Measurements from ENCODE around the gene JMJD8.

The JMJD8 gene

GRCh38 chr16:720447-720989, 36.4 kb upstream of the JMJD8 start:
- peak overlapping the region; percentile 80 for H3K4me3 ChIP-seq (ENCODE audit: insufficient read depth, low read length, poor library complexity, severe bottlenecking)
- peak; percentile 27 for TF ChIP-seq CTCF (IDR thresholded peaks at IDR 0.05; ENCODE audit: insufficient read depth, low read length, poor library complexity, severe bottlenecking)
- TF ChIP-seq EZH2phosphoT487 (conservative IDR thresholded peaks at IDR 0.05; ENCODE audit: low read length), result no peak
- H3K9me2 ChIP-seq (replicated peaks; ENCODE audit: insufficient read depth, low read length), result no peaks in the 10 kb centered on the region
- peak overlapping the region; percentile 99 for H3K9ac ChIP-seq (ENCODE audit: low read length)
- no peaks in the 10 kb centered on the region for H3K27me3 ChIP-seq (ENCODE audit: low read length)
- H3F3A ChIP-seq (ENCODE audit: insufficient read depth), result 0 out of 2 replicates have a peak, but pooled peaks cover 3% of the 10 kb centered on the region
- no peaks in the 10 kb centered on the region; the same call in 1 of the 2 replicates for H4K20me1 ChIP-seq (ENCODE audit: low read depth, low read length)
- no peaks in the 10 kb centered on the region for H3K79me2 ChIP-seq (ENCODE audit: insufficient read depth, low read length)
- peak overlapping the region; percentile 48 for H2AFZ ChIP-seq (ENCODE audit: low read depth, low read length, severe bottlenecking)
- H3K27ac ChIP-seq (ENCODE audit: low read depth, low read length), result peak overlapping the region; percentile 82
- H3K4me2 ChIP-seq (ENCODE audit: low read depth, low read length, poor library complexity, severe bottlenecking), result peak overlapping the region; percentile 61
- H3K36me3 ChIP-seq (ENCODE audit: low read length), result no peaks in the 10 kb centered on the region
- H3K9me3 ChIP-seq (ENCODE audit: insufficient read depth, low read length), result no peaks in the 10 kb centered on the region

GRCh38 chr16:719815-720446, 35.8 kb upstream of the JMJD8 start:
- Histone ChIP-seq H3K27me3 (ENCODE audit: low read length) (no peaks in the 10 kb centered on the region), H2AFZ (ENCODE audit: low read depth, low read length, severe bottlenecking) (no peak overlapping the region), H3K27ac (ENCODE audit: low read depth, low read length) (peak overlapping the region; percentile 82), H3K36me3 (ENCODE audit: low read length) (no peaks in the 10 kb centered on the region), H3K9ac (ENCODE audit: low read length) (peak overlapping the region; percentile 99), H4K20me1 (ENCODE audit: low read depth, low read length) (no peaks in the 10 kb centered on the region; the same call in 1 of the 2 replicates), H3K4me3 (ENCODE audit: insufficient read depth, low read length, poor library complexity, severe bottlenecking) (peak overlapping the region; percentile 80), H3K79me2 (ENCODE audit: insufficient read depth, low read length) (no peaks in the 10 kb centered on the region), H3K4me2 (ENCODE audit: low read depth, low read length, poor library complexity, severe bottlenecking) (peak overlapping the region; percentile 61), H3K9me3 (ENCODE audit: insufficient read depth, low read length) (no peaks in the 10 kb centered on the region), H3F3A (ENCODE audit: insufficient read depth) (0 out of 2 replicates have a peak, but pooled peaks cover 3% of the 10 kb centered on the region), H3K9me2 (replicated peaks; ENCODE audit: insufficient read depth, low read length) (no peaks in the 10 kb centered on the region)
- no peak for TF ChIP-seq EZH2phosphoT487 (conservative IDR thresholded peaks at IDR 0.05; ENCODE audit: low read length)
- TF ChIP-seq CTCF (IDR thresholded peaks at IDR 0.05; ENCODE audit: insufficient read depth, low read length, poor library complexity, severe bottlenecking), result no peak

- H3K4me2 ChIP-seq (ENCODE audit: low read depth, low read length, poor library complexity, severe bottlenecking), result no peak overlapping the region
- no peak overlapping the region for H3K4me3 ChIP-seq (ENCODE audit: insufficient read depth, low read length, poor library complexity, severe bottlenecking)
- no peak overlapping the region for H3K9ac ChIP-seq (ENCODE audit: low read length)
- H3K9me2 ChIP-seq (replicated peaks; ENCODE audit: insufficient read depth, low read length), result no peaks in the 10 kb centered on the region
- H2AFZ ChIP-seq (ENCODE audit: low read depth, low read length, severe bottlenecking), result no peak overlapping the region
- TF ChIP-seq CTCF (IDR thresholded peaks at IDR 0.05; ENCODE audit: insufficient read depth, low read length, poor library complexity, severe bottlenecking) (no peak), EZH2phosphoT487 (conservative IDR thresholded peaks at IDR 0.05; ENCODE audit: low read length) (no peak)
- no peaks in the 10 kb centered on the region for H3K9me3 ChIP-seq (ENCODE audit: insufficient read depth, low read length)
- no peaks in the 10 kb centered on the region for H3K27me3 ChIP-seq (ENCODE audit: low read length)
- no peaks in the 10 kb centered on the region; the same call in 1 of the 2 replicates for H4K20me1 ChIP-seq (ENCODE audit: low read depth, low read length)
- H3K36me3 ChIP-seq (ENCODE audit: low read length), result no peaks in the 10 kb centered on the region
- no peaks in the 10 kb centered on the region for H3K79me2 ChIP-seq (ENCODE audit: insufficient read depth, low read length)
- 0 out of 2 replicates have a peak, but pooled peaks cover 3% of the 10 kb centered on the region for H3F3A ChIP-seq (ENCODE audit: insufficient read depth)
- no peak overlapping the region for H3K27ac ChIP-seq (ENCODE audit: low read depth, low read length)
Measured at GRCh38 chr16:718922-719321, 34.8 kb upstream of the JMJD8 start.

Data from SU-DHL-6 (cell line).